D721Med (cell line): ENCODE results near the gene BMPER.

Experiments
- DNase-seq: peaks from one replicate; pipeline ENCODE4 v3.0.0; 2011; ENCODE audit warnings: low spot score; ENCODE audit not compliant: insufficient read length
- FAIRE-seq: peaks from 2 replicates; lab custom pipeline; 2011; peaks lifted over from hg19 to GRCh38; lab: Jason Lieb, UNC
- TF ChIP-seq, protein P1 (sequence below): IDR thresholded peaks from 2 replicates; pipeline ENCODE4 v1.5.1; 2012; ENCODE audit warnings: mild to moderate bottlenecking, control low read depth; ENCODE audit not compliant: insufficient read depth; ENCODE audit errors: missing control alignments

Gene BMPER

DNA sequence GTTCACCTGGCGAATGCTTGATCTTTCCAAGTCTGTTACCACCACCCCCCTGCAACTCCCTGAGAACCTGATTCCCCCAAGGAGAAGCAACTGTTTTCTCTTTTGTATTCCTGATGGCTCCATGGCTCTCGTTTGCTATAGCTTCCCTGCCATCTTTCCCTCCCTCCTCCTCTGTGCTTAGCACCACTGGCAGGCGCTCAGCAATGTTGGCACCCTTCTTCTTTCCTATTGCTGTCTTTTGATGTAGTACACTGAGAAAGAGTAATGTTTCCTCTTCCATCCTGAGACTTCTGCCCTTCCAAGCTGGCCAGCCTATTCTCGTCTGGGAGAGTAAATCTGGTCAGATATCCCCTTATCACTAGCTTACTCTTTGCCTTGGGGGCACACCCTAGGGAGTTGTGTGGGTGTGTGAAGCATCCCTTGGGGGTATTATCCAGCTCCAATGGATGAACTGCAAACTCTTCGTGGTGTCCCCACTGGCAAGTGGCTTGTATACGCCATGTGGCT is 74.0 kb downstream of the BMPER start:
- DNase-seq (no peak), FAIRE-seq (no peak)
- TF ChIP-seq, protein P1, sequence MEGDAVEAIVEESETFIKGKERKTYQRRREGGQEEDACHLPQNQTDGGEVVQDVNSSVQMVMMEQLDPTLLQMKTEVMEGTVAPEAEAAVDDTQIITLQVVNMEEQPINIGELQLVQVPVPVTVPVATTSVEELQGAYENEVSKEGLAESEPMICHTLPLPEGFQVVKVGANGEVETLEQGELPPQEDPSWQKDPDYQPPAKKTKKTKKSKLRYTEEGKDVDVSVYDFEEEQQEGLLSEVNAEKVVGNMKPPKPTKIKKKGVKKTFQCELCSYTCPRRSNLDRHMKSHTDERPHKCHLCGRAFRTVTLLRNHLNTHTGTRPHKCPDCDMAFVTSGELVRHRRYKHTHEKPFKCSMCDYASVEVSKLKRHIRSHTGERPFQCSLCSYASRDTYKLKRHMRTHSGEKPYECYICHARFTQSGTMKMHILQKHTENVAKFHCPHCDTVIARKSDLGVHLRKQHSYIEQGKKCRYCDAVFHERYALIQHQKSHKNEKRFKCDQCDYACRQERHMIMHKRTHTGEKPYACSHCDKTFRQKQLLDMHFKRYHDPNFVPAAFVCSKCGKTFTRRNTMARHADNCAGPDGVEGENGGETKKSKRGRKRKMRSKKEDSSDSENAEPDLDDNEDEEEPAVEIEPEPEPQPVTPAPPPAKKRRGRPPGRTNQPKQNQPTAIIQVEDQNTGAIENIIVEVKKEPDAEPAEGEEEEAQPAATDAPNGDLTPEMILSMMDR: no peak

- no peak for FAIRE-seq
- DNase-seq: no peak
- TF ChIP-seq, protein P1: no peak
Observed at GRCh38 chr7:33979807-33980355, 74.5 kb downstream of the BMPER start.

DNA sequence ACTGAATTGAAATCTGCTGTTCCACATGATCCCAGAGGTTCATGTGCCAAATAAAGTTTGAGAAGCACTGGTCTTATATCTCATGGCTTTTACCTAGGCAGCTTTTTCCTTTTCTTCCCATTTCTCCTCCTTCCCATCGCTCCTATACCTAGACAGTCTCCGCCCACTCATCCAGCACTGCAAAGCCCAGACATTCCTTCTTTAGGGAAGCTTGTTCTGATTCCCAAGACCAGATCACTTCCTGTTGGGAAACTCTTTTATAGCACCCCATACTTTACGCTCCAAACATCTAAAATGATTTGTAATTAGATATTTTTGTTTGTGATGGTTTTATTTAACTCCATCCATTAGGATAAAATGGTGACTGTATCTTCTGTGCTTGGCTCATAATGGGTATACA is 75.9 kb downstream of the BMPER start:
- DNase-seq (no peak), FAIRE-seq (no peak)
- TF ChIP-seq, protein P1: no peak

- no peak for FAIRE-seq
- DNase-seq: no peak
Observed at GRCh38 chr7:33981671-33982424, 76.5 kb downstream of the BMPER start.

DNA sequence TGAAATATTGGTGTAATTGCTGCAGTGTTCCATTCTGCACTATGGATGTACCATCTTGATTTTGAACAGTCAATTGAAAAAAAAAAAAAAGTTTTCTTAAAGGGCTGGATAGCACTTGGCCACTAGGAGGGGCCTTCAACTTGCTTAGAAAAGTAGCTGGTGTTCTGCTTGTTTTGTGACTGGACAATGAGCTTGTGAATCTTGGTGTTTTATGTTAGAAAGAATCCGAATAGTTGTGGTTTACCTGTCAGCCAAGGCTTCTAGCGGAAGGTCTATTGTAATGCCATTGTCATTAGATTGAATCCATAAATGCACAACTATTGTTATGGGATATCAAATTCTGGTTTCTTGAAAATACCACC is 77.1 kb downstream of the BMPER start:
- FAIRE-seq (no peak), DNase-seq (no peak)
- TF ChIP-seq, protein P1: peak; percentile 26

More at GRCh38 chr7:33981671-33982424, 76.5 kb downstream of the BMPER start:
- TF ChIP-seq, protein P1: no peak

GRCh38 chr7:33986451-33986850 is 81.1 kb downstream of the BMPER start:
- DNase-seq (no peak), FAIRE-seq (no peak)
- TF ChIP-seq, protein P1: no peak
